Umbilical cord (tissue), 2 donors: Measurements from ENCODE around the gene SUPT6H. TPM values are rescaled to one million over a fixed set of nuclear protein-coding genes. Genes with fewer than 3 reads are reported as not detected.

Experiments
- DNase-seq: peaks from one replicate; pipeline ENCODE4 v3.0.0-alpha.2; 2015; ENCODE audit warnings: low spot score
- total RNA-seq: library from RNA; depleted of rRNA; stranded (reverse); fragments of >200 nt; gene quantifications from one replicate; pipeline ENCODE4 v1.2.3, GENCODE V29; 2014; ENCODE audit warnings: low replicate concordance; ENCODE audit not compliant: insufficient read depth

SUPT6H gene
- total RNA-seq, 1 donor from 2014 or later = 40.4 TPM

- DNase-seq = no peak
These were observed 87.0 kb downstream of the SUPT6H start for GRCh38 chr17:28748852-28749515.

GRCh38 chr17:28749516-28750177 lies 87.6 kb downstream of the SUPT6H start:
- DNase-seq = no peak

- peak; percentile 93 for DNase-seq
These were observed 88.4 kb downstream of the SUPT6H start for GRCh38 chr17:28750178-28751047.

GRCh38 chr17:28751600-28752366 lies 89.8 kb downstream of the SUPT6H start:
- DNase-seq = no peak

Other genes starting within 250 kb of the SUPT6H start
- gene SLC13A2, start 188.6 kb upstream of the SUPT6H start, total RNA-seq = 0.72 TPM
- gene FOXN1, start 155.9 kb upstream of the SUPT6H start, total RNA-seq = not detected
- 26.2 TPM for gene UNC119, start 109.6 kb upstream of the SUPT6H start, total RNA-seq
- gene PIGS, start 90.7 kb upstream of the SUPT6H start, total RNA-seq = 14.2 TPM
- 26.2 TPM for gene ALDOC, start 85.3 kb upstream of the SUPT6H start, total RNA-seq
- gene SPAG5, start 63.2 kb upstream of the SUPT6H start, total RNA-seq = 18.8 TPM
- 15.2 TPM for gene RSKR, start 48.0 kb upstream of the SUPT6H start, total RNA-seq
- 63.3 TPM for gene BLTP2, start 17.0 kb upstream of the SUPT6H start, total RNA-seq
- gene SDF2, start 299 bp upstream of the SUPT6H start, total RNA-seq = 44.8 TPM
- 18.1 TPM for gene PROCA1, start 49.7 kb downstream of the SUPT6H start, total RNA-seq
- gene RAB34, start 55.7 kb downstream of the SUPT6H start, total RNA-seq = 149 TPM
- 698 TPM for gene RPL23A, start 57.8 kb downstream of the SUPT6H start, total RNA-seq
- gene TLCD1, start 64.0 kb downstream of the SUPT6H start, total RNA-seq = 5.1 TPM
- gene NEK8, start 66.6 kb downstream of the SUPT6H start, total RNA-seq = 0.24 TPM
- gene TRAF4, start 81.8 kb downstream of the SUPT6H start, total RNA-seq = 15.2 TPM
- 0.48 TPM for gene FAM222B, start 180.6 kb downstream of the SUPT6H start, total RNA-seq
- 8.7 TPM for gene ERAL1, start 192.8 kb downstream of the SUPT6H start, total RNA-seq
- 18.8 TPM for gene FLOT2, start 235.5 kb downstream of the SUPT6H start, total RNA-seq
- gene DHRS13, start 240.9 kb downstream of the SUPT6H start, total RNA-seq = 7.9 TPM